Endothelial cell (in vitro differentiated cells): ENCODE results near the gene EME1. TPM values are rescaled to one million over a fixed set of nuclear protein-coding genes. Genes with fewer than 3 reads are reported as not detected.
"Not testable (repeated sequence)": the region's sequence is repeated elsewhere in the genome, so short reads cannot be mapped to it uniquely, and the experiment has no call there.

Experiments
- DNase-seq: peaks from one replicate; pipeline ENCODE4 v3.0.0; 2021; ENCODE audit warnings: low spot score
- H3K27ac Mint-ChIP-seq: one replicate; pipeline ENCODE4 v1.8.0; 2021; ENCODE audit warnings: mixed read lengths, inconsistent platforms; ENCODE audit not compliant: unreplicated experiment
- H3K27me3 Mint-ChIP-seq: one replicate; pipeline ENCODE4 v1.8.0; 2021; ENCODE audit warnings: mild to moderate bottlenecking, moderate library complexity, mixed read lengths, inconsistent platforms; ENCODE audit not compliant: unreplicated experiment
- H3K36me3 Mint-ChIP-seq: one replicate; pipeline ENCODE4 v1.8.0; 2021; ENCODE audit warnings: mild to moderate bottlenecking, low read depth, mixed read lengths, inconsistent platforms; ENCODE audit not compliant: unreplicated experiment
- H3K4me1 Mint-ChIP-seq: one replicate; pipeline ENCODE4 v1.8.0; 2021; ENCODE audit warnings: mild to moderate bottlenecking, mixed read lengths, inconsistent platforms; ENCODE audit not compliant: unreplicated experiment
- H3K4me3 Mint-ChIP-seq: one replicate; pipeline ENCODE4 v1.8.0; 2021; ENCODE audit warnings: mild to moderate bottlenecking, mixed read lengths, inconsistent platforms; ENCODE audit not compliant: unreplicated experiment
- H3K9me3 Mint-ChIP-seq: one replicate; pipeline ENCODE4 v1.8.0; 2021; ENCODE audit warnings: mixed read lengths, inconsistent platforms; ENCODE audit not compliant: unreplicated experiment
- CTCF ChIP-seq: fragments of 200-600 bp; sonication (generic); IDR thresholded peaks from one replicate; pipeline ENCODE4 v1.5.0; 2021; ENCODE audit warnings: antibody characterized with exemption; ENCODE audit not compliant: unreplicated experiment
- total RNA-seq: library from RNA; stranded (reverse); fragmentation: NEBNext Ultra II Directional; extraction: Animal tissue kit (Norgen Biotek cat#: 25700); gene quantifications from one replicate; pipeline ENCODE4 v1.2.1, GENCODE V29; 2021; ENCODE audit not compliant: unreplicated experiment

EME1 gene
- total RNA-seq, 1 donor from 2014 or later = 6.1 TPM

GRCh38 chr17:50425682-50426471 is 52.8 kb downstream of the EME1 start, which contains the start of gene ACSF2:
ACSF2 (plus strand) TSS chr17:50426218; CDS start chr17:50426262, 44 bp downstream.
- Mint-ChIP-seq H3K36me3 (peaks cover 9% of the 10 kb centered on the region), H3K9me3 (no peaks in the 10 kb centered on the region), H3K4me1 (peaks cover 19% of the 10 kb centered on the region), H3K27me3 (peaks cover 9% of the 10 kb centered on the region), H3K4me3 (peak within 1 kb of the TSS; percentile 89), H3K27ac (peak within 1 kb of the TSS; percentile 77)
- no peak for TF ChIP-seq CTCF
- DNase-seq = peak; percentile 65

GRCh38 chr17:50426472-50426782 is 53.4 kb downstream of the EME1 start:
- Mint-ChIP-seq H3K27me3 (peaks cover 9% of the 10 kb centered on the region), H3K4me3 (peak overlapping the region; percentile 89), H3K27ac (no peak overlapping the region), H3K9me3 (no peaks in the 10 kb centered on the region), H3K36me3 (peaks cover 9% of the 10 kb centered on the region), H3K4me1 (peaks cover 19% of the 10 kb centered on the region)
- TF ChIP-seq CTCF = no peak
- no peak for DNase-seq

GRCh38 chr17:50426814-50427787 is 54.1 kb downstream of the EME1 start:
- no peak for TF ChIP-seq CTCF
- H3K4me1 Mint-ChIP-seq = peaks cover 15% of the 10 kb centered on the region
- peak overlapping the region; percentile 13 for H3K27ac Mint-ChIP-seq
- H3K27me3 Mint-ChIP-seq = peaks cover 7% of the 10 kb centered on the region
- peak overlapping the region; percentile 89 for H3K4me3 Mint-ChIP-seq
- peaks cover 5% of the 10 kb centered on the region for H3K36me3 Mint-ChIP-seq
- no peaks in the 10 kb centered on the region for H3K9me3 Mint-ChIP-seq
- peak; percentile 16 for DNase-seq

- not testable (repeated sequence) for H3K36me3 Mint-ChIP-seq, H3K9me3 Mint-ChIP-seq, H3K27ac Mint-ChIP-seq, H3K4me3 Mint-ChIP-seq, DNase-seq, H3K27me3 Mint-ChIP-seq
- peaks cover 15% of the 10 kb centered on the region for H3K4me1 Mint-ChIP-seq
These were observed 55.1 kb downstream of the EME1 start for GRCh38 chr17:50428126-50428525.

GRCh38 chr17:50428831-50429424 is 55.9 kb downstream of the EME1 start:
- TF ChIP-seq CTCF = no peak
- DNase-seq = no peak
- peaks cover 6% of the 10 kb centered on the region for H3K27me3 Mint-ChIP-seq
- no peaks in the 10 kb centered on the region for H3K9me3 Mint-ChIP-seq
- H3K4me1 Mint-ChIP-seq = peaks cover 15% of the 10 kb centered on the region
- peaks cover 8% of the 10 kb centered on the region for H3K36me3 Mint-ChIP-seq
- no peak overlapping the region for H3K27ac Mint-ChIP-seq
- no peak overlapping the region for H3K4me3 Mint-ChIP-seq
